Choroid plexus epithelial cell (primary cell): ENCODE data around the gene SCRT2.

ENCODE experiments used
- DNase-seq: peaks from one replicate; pipeline ENCODE4 v3.0.0-alpha.2; 2010; ENCODE audit warnings: low read depth
- H3K4me3 ChIP-seq: 2 replicates; pipeline ENCODE4 v1.5.1; 2011; ENCODE audit warnings: low read depth, mild to moderate bottlenecking, control low read depth, low read length, moderate library complexity
- TF ChIP-seq, protein P1 (sequence below): conservative IDR thresholded peaks from 2 replicates; pipeline ENCODE4 v1.5.1; 2011; ENCODE audit warnings: low read depth, mild to moderate bottlenecking, control low read depth, inconsistent platforms, low read length, moderate library complexity

The SCRT2 gene

DNA sequence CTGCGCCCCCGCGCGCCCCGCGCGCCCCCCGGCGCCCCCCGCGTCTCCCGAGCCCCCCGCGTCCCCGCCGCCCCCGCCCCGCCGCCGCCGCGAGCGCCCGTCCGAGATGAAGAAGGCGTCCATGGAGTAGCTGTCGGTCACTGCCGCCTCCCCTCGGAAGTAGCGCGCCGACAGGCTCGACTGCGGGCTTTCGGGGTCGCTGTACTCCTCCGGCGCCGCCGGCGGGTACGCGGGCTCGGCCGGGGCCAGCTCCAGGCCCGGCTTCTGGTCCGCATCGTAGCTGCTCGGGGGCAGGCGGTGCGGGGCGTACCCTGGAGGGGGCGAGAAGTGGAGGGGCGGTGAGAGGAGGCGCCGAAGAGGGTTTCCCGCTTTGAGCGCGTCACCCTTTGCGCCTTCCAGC is 11.5 kb downstream of the SCRT2 start:
- TF ChIP-seq, protein P1, sequence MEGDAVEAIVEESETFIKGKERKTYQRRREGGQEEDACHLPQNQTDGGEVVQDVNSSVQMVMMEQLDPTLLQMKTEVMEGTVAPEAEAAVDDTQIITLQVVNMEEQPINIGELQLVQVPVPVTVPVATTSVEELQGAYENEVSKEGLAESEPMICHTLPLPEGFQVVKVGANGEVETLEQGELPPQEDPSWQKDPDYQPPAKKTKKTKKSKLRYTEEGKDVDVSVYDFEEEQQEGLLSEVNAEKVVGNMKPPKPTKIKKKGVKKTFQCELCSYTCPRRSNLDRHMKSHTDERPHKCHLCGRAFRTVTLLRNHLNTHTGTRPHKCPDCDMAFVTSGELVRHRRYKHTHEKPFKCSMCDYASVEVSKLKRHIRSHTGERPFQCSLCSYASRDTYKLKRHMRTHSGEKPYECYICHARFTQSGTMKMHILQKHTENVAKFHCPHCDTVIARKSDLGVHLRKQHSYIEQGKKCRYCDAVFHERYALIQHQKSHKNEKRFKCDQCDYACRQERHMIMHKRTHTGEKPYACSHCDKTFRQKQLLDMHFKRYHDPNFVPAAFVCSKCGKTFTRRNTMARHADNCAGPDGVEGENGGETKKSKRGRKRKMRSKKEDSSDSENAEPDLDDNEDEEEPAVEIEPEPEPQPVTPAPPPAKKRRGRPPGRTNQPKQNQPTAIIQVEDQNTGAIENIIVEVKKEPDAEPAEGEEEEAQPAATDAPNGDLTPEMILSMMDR: no peak
- no peak overlapping the region for H3K4me3 ChIP-seq
- DNase-seq: no peak

DNA sequence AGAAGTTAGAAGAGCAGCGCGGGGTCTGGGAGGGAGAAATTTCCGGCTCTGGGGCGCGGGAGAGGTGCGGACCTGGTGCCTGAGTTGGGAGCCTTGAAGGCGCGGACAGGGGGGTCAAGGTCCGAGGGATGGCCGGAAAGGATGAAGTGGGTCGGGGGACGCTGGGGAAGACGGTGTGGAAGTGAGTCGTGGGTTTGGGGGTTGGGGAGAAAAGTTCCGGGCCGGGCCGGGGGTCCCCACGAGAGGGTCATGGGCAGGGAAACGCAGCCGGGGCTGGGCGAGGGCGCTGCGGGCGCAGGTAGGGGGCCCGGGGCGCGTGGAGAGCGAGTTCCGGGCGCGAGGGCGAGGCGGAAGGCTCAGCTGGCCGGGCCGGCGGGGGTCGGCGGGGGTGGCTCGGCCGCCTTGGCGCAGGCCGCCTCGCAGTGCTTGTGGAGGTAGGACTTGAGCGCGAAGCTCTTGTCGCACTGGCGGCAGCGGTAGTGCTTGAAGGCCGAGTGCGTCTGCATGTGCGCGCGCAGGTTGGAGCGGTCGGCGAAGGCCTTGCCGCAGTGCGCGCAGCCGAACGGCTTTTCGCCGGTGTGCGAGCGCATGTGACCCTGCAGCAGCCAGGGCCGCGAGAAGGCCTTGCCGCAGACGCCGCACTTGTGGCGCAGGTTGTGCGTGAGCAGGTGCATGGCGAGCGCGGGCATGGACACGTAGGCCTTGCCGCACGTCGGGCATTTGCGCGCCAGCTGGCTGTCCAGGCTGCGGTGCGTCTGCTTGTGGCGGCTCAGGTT is 12.1 kb downstream of the SCRT2 start:
- DNase-seq: no peak
- H3K4me3 ChIP-seq: no peak overlapping the region
- TF ChIP-seq, protein P1: no peak

- TF ChIP-seq, protein P1: no peak
- DNase-seq: no peak
- H3K4me3 ChIP-seq: no peak overlapping the region
Observed at GRCh38 chr20:662277-663192, 13.1 kb downstream of the SCRT2 start.

DNA sequence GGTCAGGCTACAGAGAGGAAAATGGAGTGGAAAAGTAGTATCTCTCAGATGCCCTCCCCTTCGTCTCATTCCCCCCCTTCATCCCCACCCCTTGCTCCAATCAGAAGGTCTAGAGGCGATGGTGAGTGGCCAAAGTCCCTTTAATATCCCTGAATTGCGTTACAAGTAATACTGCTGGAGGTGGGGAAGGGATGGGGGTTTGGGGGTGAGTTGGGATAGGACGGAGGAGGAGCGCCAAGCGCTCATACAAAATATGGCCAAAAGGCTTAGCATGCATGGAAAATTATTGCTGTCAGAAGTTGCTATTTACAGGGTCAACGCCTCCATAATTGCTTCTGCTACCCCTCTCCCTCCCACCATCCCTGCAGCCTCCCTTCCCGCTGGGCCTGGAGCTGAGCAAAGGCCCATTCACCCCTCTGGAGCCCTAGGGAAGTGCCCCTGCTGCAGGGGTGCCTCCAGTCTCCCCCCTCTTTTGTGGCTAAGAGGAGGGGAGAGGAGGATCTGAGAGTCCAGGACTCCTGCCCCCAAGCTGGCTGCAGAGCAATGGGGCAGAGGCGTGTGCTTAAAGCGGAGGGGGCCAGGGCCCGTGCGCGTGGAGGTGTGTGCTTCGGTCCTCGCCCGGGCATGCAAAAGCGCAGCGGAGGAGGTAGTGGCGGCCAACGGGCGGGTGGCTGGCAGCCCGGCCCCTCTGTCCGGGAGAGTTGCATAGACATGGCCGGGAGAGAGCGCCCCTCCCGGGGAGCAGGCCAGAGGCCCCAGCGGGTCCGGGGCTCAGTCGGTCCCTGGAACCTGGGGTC is 13.9 kb downstream of the SCRT2 start:
- TF ChIP-seq, protein P1: no peak
- H3K4me3 ChIP-seq: no peak overlapping the region
- no peak for DNase-seq

DNA sequence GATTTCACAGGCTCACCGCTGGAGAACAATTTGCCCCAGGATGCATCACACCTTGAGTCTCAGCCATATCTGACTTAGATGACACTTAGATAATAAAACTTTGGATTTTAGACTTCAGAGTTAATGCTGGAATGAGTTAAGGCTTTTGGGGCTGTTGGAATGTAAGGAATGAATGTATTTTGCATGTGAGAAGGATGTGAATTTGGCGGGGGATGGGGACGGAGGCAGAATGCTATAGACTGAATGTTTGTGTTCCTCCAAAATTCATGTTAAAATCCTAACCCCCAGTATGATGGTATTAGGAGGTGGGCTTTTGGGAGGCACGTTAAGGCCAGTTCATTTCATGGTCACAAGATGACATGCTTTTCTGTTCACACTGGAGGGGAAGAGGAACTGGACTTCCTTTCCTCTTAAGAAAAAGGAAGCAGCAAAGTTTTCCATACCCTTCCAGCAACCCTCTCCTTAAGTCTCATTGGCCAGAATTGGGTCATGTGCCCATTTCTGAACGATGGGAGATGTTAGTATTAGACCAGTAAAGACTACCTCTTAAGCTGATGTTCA is 16.8 kb downstream of the SCRT2 start:
- DNase-seq: no peak
- TF ChIP-seq, protein P1: no peak
- H3K4me3 ChIP-seq: no peak overlapping the region

GRCh38 chr20:658202-658601 is 17.4 kb downstream of the SCRT2 start:
- no peak overlapping the region for H3K4me3 ChIP-seq
- TF ChIP-seq, protein P1: no peak
- DNase-seq: no peak
